Activated CD8-positive, alpha-beta T cell treated with anti-CD3 and anti-CD28 coated beads, Interleukin-2, amount 10 ng/mL, durations not matched to agents 7 days and 5 days (primary cell): ENCODE results near the gene POLE3. TPM values are rescaled to one million over a fixed set of nuclear protein-coding genes. Genes with fewer than 3 reads are reported as not detected.
"Not testable (repeated sequence)": the region's sequence is repeated elsewhere in the genome, so short reads cannot be mapped to it uniquely, and the experiment has no call there.

Experiments
- ATAC-seq: fragments of 150-1000 bp; cut with Tn5 transposase; one replicate; pipeline ENCODE4 v1.10.0; 2021; ENCODE audit warnings: moderate library complexity
- CTCF ChIA-PET: fragments of 350-600 bp; sonication (Branson Sonifier 250); formaldehyde crosslinking; loops from one replicate; lab custom pipeline; 2021; ENCODE audit warnings: antibody characterized with exemption; lab: Charles Lee
- POLR2A ChIA-PET: fragments of 350-600 bp; sonication (Branson Sonifier 250); formaldehyde crosslinking; loops from one replicate; lab custom pipeline; 2021; ENCODE audit warnings: antibody characterized with exemption; lab: Charles Lee
- DNase-seq: peaks from one replicate; pipeline ENCODE4 v3.0.0-alpha.2; 2020
- H3K27ac Mint-ChIP-seq: one replicate; pipeline ENCODE4 v1.8.0; 2021; ENCODE audit warnings: mild to moderate bottlenecking, mixed read lengths
- H3K27me3 Mint-ChIP-seq: one replicate; pipeline ENCODE4 v1.8.0; 2021; ENCODE audit warnings: low read depth, mixed read lengths
- H3K36me3 Mint-ChIP-seq: one replicate; pipeline ENCODE4 v1.8.0; 2021; ENCODE audit warnings: low read depth, mixed read lengths
- H3K4me1 Mint-ChIP-seq: one replicate; pipeline ENCODE4 v1.8.0; 2021; ENCODE audit warnings: low read depth, mixed read lengths
- H3K4me3 Mint-ChIP-seq: one replicate; pipeline ENCODE4 v1.8.0; 2021; ENCODE audit warnings: mild to moderate bottlenecking, mixed read lengths
- H3K9me3 Mint-ChIP-seq: one replicate; pipeline ENCODE4 v1.8.0; 2022; ENCODE audit warnings: mixed read lengths; ENCODE audit not compliant: insufficient read depth
- total RNA-seq, 2 experiments: library from RNA; stranded (reverse); gene quantifications; one replicate each; pipeline ENCODE4 v1.2.3, GENCODE V29; 2021

The POLE3 gene
- total RNA-seq, 2 experiments from 2014 or later = 78.9 to 81.7 TPM

- peaks cover 10% of the 10 kb centered on the region for H3K36me3 Mint-ChIP-seq
- DNase-seq = no peak
- no peak overlapping the region for H3K4me3 Mint-ChIP-seq
- H3K9me3 Mint-ChIP-seq = no peaks in the 10 kb centered on the region
- no peak overlapping the region for H3K27ac Mint-ChIP-seq
- ChIA-PET CTCF (no interaction called here), POLR2A (no interaction called here)
- no peak for ATAC-seq
- H3K4me1 Mint-ChIP-seq = peaks cover 14% of the 10 kb centered on the region
- H3K27me3 Mint-ChIP-seq = no peaks in the 10 kb centered on the region
Observed at GRCh38 chr9:113373676-113374392, 36.6 kb downstream of the POLE3 start.

- CTCF ChIA-PET = no interaction called here
- DNase-seq (no peak), ATAC-seq (no peak)
- Mint-ChIP-seq H3K9me3 (no peaks in the 10 kb centered on the region), H3K4me1 (peaks cover 14% of the 10 kb centered on the region), H3K27ac (no peak overlapping the region), H3K4me3 (no peak overlapping the region), H3K27me3 (no peaks in the 10 kb centered on the region), H3K36me3 (peaks cover 10% of the 10 kb centered on the region)
- POLR2A ChIA-PET = no interaction called here
Observed at GRCh38 chr9:113373256-113373655, 37.2 kb downstream of the POLE3 start.

- no peak for ATAC-seq
- no peaks in the 10 kb centered on the region for H3K9me3 Mint-ChIP-seq
- peaks cover 10% of the 10 kb centered on the region for H3K36me3 Mint-ChIP-seq
- H3K27ac Mint-ChIP-seq = peak overlapping the region; percentile 28
- H3K4me1 Mint-ChIP-seq = peaks cover 14% of the 10 kb centered on the region
- POLR2A ChIA-PET = no interaction called here
- H3K27me3 Mint-ChIP-seq = no peaks in the 10 kb centered on the region
- CTCF ChIA-PET = interaction anchor here (0.6 kb wide), 1 partner anchor 44 kb away, joined by 3 read pairs; no protein-coding TSS in a partner anchor
- DNase-seq = no peak
- no peak overlapping the region for H3K4me3 Mint-ChIP-seq
Observed at GRCh38 chr9:113372059-113372458, 38.4 kb downstream of the POLE3 start.

GRCh38 chr9:113370806-113371325, 39.6 kb downstream of the POLE3 start:
- H3K4me3 Mint-ChIP-seq = no peak overlapping the region
- ChIA-PET POLR2A (interaction anchor here (0.6 kb wide), 1 partner anchor 9 kb away, joined by 5 read pairs; no protein-coding TSS in a partner anchor), CTCF (no interaction called here)
- H3K9me3 Mint-ChIP-seq = no peaks in the 10 kb centered on the region
- no peak overlapping the region for H3K27ac Mint-ChIP-seq
- H3K27me3 Mint-ChIP-seq = no peaks in the 10 kb centered on the region
- peaks cover 12% of the 10 kb centered on the region for H3K4me1 Mint-ChIP-seq
- H3K36me3 Mint-ChIP-seq = peaks cover 10% of the 10 kb centered on the region
- DNase-seq = no peak
- ATAC-seq = no peak

- no peak overlapping the region for H3K4me3 Mint-ChIP-seq
- no peak overlapping the region for H3K27ac Mint-ChIP-seq
- CTCF ChIA-PET = no interaction called here
- DNase-seq (no peak), ATAC-seq (no peak)
- H3K27me3 Mint-ChIP-seq = no peaks in the 10 kb centered on the region
- peaks cover 2% of the 10 kb centered on the region for H3K4me1 Mint-ChIP-seq
- H3K36me3 Mint-ChIP-seq = peaks cover under 1% of the 10 kb centered on the region
- no peaks in the 10 kb centered on the region for H3K9me3 Mint-ChIP-seq
- POLR2A ChIA-PET = no interaction called here
Observed at GRCh38 chr9:113369855-113370140, 40.7 kb downstream of the POLE3 start.

- no peak for DNase-seq
- Mint-ChIP-seq H3K27me3 (no peaks in the 10 kb centered on the region), H3K4me3 (no peak overlapping the region), H3K27ac (no peak overlapping the region), H3K36me3 (no peaks in the 10 kb centered on the region), H3K9me3 (no peaks in the 10 kb centered on the region), H3K4me1 (peaks cover 1% of the 10 kb centered on the region)
- ChIA-PET POLR2A (interaction anchor here (0.6 kb wide), 1 partner anchor 71 kb away, joined by 3 read pairs; no protein-coding TSS in a partner anchor), CTCF (no interaction called here)
- no peak for ATAC-seq
Observed at GRCh38 chr9:113368982-113369854, 41.3 kb downstream of the POLE3 start.

- no peak overlapping the region for H3K4me3 Mint-ChIP-seq
- no peaks in the 10 kb centered on the region for H3K27me3 Mint-ChIP-seq
- DNase-seq (no peak), ATAC-seq (no peak)
- ChIA-PET CTCF (interaction anchor here (0.9 kb wide), 1 partner anchor 29 kb away, joined by 3 read pairs; the partner anchor contains the start of gene WDR31), POLR2A (interaction anchor here (0.6 kb wide), 1 partner anchor 70 kb away, joined by 3 read pairs; no protein-coding TSS in a partner anchor)
- H3K27ac Mint-ChIP-seq = no peak overlapping the region
- H3K9me3 Mint-ChIP-seq = no peaks in the 10 kb centered on the region
- no peaks in the 10 kb centered on the region for H3K4me1 Mint-ChIP-seq
- no peaks in the 10 kb centered on the region for H3K36me3 Mint-ChIP-seq
Observed at GRCh38 chr9:113368348-113368981, 42.0 kb downstream of the POLE3 start.

GRCh38 chr9:113365652-113366051, 44.8 kb downstream of the POLE3 start:
- H3K4me3 Mint-ChIP-seq, CTCF ChIA-PET, H3K27me3 Mint-ChIP-seq, ATAC-seq, DNase-seq, H3K36me3 Mint-ChIP-seq, H3K9me3 Mint-ChIP-seq, H3K27ac Mint-ChIP-seq, POLR2A ChIA-PET, H3K4me1 Mint-ChIP-seq: not testable (repeated sequence)

- Mint-ChIP-seq H3K4me3 (no peak overlapping the region), H3K36me3 (no peaks in the 10 kb centered on the region), H3K27ac (no peak overlapping the region), H3K9me3 (no peaks in the 10 kb centered on the region), H3K27me3 (no peaks in the 10 kb centered on the region), H3K4me1 (no peaks in the 10 kb centered on the region)
- no peak for DNase-seq
- ChIA-PET POLR2A (no interaction called here), CTCF (interaction anchor here (1.4 kb wide), 1 partner anchor 36 kb away, joined by 4 read pairs; the partner anchor contains the start of gene ALAD)
- no peak for ATAC-seq
Observed at GRCh38 chr9:113364951-113365350, 45.5 kb downstream of the POLE3 start.

GRCh38 chr9:113363336-113363735, 47.1 kb downstream of the POLE3 start:
- no peaks in the 10 kb centered on the region for H3K9me3 Mint-ChIP-seq
- H3K27me3 Mint-ChIP-seq = no peaks in the 10 kb centered on the region
- H3K4me3 Mint-ChIP-seq = no peak overlapping the region
- no peak for ATAC-seq
- no peaks in the 10 kb centered on the region for H3K4me1 Mint-ChIP-seq
- POLR2A ChIA-PET = no interaction called here
- no peaks in the 10 kb centered on the region for H3K36me3 Mint-ChIP-seq
- no peak overlapping the region for H3K27ac Mint-ChIP-seq
- CTCF ChIA-PET = interaction anchor here (1.3 to 2.5 kb wide), 4 partner anchors 14 to 294 kb away, joined by 3 to 8 read pairs (median 4); partner anchors contain the start of genes ALAD and BSPRY
- no peak for DNase-seq

- Mint-ChIP-seq H3K27ac (no peak overlapping the region), H3K4me1 (no peaks in the 10 kb centered on the region), H3K36me3 (no peaks in the 10 kb centered on the region), H3K9me3 (no peaks in the 10 kb centered on the region), H3K4me3 (no peak overlapping the region), H3K27me3 (no peaks in the 10 kb centered on the region)
- ChIA-PET POLR2A (interaction anchor here (0.6 kb wide), 2 partner anchors 10 to 48 kb away, joined by 4 to 5 read pairs; no protein-coding TSS in a partner anchor), CTCF (interaction anchor here (1.2 to 2.5 kb wide), 3 partner anchors 12 to 40 kb away, joined by 3 to 8 read pairs (median 4); partner anchors contain the start of genes ALAD and BSPRY)
- no peak for DNase-seq
- no peak for ATAC-seq
Observed at GRCh38 chr9:113361304-113362018, 49.0 kb downstream of the POLE3 start.
